ENCODE results near the gene GPC4. TPM values are rescaled to one million over a fixed set of nuclear protein-coding genes. Genes with fewer than 3 reads are reported as not detected.

Gene GPC4
- total and polyA plus RNA-seq, 9 of the 15 experiments (the other 6 are each of a cell fraction or from before 2014, with no cell fraction given) = 0.11 TPM; not detected in 8

DNA sequence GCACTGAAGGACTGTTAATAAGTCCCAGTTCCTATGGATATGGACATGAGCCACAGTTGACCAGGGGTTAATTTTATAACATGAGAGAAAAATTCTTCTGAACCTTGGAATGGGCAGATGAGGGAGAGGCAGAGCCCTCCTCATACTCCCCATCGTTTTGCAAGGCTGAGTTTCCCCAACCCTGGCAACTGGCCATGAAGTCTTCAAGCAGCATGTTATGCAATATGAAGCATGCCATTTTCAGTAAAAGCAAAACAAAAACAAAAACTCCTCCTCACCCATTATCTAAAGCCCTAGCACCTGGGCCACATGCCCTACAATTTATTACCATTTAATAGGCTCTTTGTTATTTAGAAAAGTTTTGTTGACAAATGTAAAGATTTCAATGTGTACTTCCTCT, 64.5 kb downstream of the GPC4 start (continued):
- TF ChIP-seq, protein P1, sequence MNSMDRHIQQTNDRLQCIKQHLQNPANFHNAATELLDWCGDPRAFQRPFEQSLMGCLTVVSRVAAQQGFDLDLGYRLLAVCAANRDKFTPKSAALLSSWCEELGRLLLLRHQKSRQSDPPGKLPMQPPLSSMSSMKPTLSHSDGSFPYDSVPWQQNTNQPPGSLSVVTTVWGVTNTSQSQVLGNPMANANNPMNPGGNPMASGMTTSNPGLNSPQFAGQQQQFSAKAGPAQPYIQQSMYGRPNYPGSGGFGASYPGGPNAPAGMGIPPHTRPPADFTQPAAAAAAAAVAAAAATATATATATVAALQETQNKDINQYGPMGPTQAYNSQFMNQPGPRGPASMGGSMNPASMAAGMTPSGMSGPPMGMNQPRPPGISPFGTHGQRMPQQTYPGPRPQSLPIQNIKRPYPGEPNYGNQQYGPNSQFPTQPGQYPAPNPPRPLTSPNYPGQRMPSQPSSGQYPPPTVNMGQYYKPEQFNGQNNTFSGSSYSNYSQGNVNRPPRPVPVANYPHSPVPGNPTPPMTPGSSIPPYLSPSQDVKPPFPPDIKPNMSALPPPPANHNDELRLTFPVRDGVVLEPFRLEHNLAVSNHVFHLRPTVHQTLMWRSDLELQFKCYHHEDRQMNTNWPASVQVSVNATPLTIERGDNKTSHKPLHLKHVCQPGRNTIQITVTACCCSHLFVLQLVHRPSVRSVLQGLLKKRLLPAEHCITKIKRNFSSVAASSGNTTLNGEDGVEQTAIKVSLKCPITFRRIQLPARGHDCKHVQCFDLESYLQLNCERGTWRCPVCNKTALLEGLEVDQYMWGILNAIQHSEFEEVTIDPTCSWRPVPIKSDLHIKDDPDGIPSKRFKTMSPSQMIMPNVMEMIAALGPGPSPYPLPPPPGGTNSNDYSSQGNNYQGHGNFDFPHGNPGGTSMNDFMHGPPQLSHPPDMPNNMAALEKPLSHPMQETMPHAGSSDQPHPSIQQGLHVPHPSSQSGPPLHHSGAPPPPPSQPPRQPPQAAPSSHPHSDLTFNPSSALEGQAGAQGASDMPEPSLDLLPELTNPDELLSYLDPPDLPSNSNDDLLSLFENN (IDR thresholded peaks at IDR 0.05; ENCODE audit: low read depth in 2 of 2, low read length in 2 of 2) = no peak

DNA sequence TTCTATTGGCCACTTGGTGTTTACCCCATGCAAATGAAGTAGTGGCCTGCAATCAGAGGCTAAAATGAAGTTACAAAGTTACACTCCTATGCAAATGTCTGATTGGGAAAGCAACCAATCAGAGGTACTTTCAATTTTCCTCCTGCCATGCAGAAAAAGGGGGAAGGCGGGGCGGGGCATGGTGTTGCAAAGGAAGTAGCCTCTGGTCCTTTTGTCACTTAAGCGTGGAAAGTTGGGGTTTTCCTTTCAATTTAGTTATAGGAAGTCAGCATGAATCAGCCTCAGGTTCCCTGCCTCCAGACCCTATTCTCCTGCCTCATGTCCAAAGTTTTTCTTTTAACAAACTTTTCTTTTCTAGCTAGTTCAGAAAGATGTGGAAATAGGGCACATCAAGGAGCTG, 69.3 kb downstream of the GPC4 start:
- H3K27me3 ChIP-seq (ENCODE audit: control insufficient read depth in 2 of 2, insufficient read depth in 2 of 2, low read length in 2 of 2) = no peaks in the 10 kb centered on the region
- no peak overlapping the region for H3K4me2 ChIP-seq (ENCODE audit: insufficient read depth, low read length)
- no peak for DNase-seq (ENCODE audit: extremely low read depth in 1 of 4, low spot score in 3 of 4)
- H3K9ac ChIP-seq (ENCODE audit: insufficient read depth in 1 of 2, low read depth in 2 of 2, low read length in 2 of 2) = no peak overlapping the region
- H3K9me1 ChIP-seq (ENCODE audit: control insufficient read depth, insufficient read depth, low read length) = no peaks in the 10 kb centered on the region
- H3K9me3 ChIP-seq (replicated peaks; ENCODE audit: control insufficient read depth, insufficient read depth, low read depth, low read length) = no peaks in the 10 kb centered on the region
- H2AFZ ChIP-seq (ENCODE audit: low read depth, low read length) = no peak overlapping the region
- no peaks in the 10 kb centered on the region for H3K4me1 ChIP-seq (replicated peaks in 1 of 2; ENCODE audit: control insufficient read depth in 2 of 2, insufficient read depth in 2 of 2, low read length in 2 of 2)
- no peaks in the 10 kb centered on the region for H3K79me2 ChIP-seq (ENCODE audit: control insufficient read depth, insufficient read depth, low read length)
- no peak overlapping the region for H3K27ac ChIP-seq (ENCODE audit: extremely low read depth, low read depth, low read length)
- no peaks in the 10 kb centered on the region for H4K20me1 ChIP-seq (replicated peaks; ENCODE audit: control insufficient read depth, insufficient read depth, low read length)
- intact Hi-C loops (cut with micrococcal nuclease) = no loop called here
- in situ Hi-C loops (cut with MboI) = no loop called here
- no peaks in the 10 kb centered on the region for H3K36me3 ChIP-seq (ENCODE audit: control insufficient read depth, insufficient read depth, low read length)
- WGBS (ENCODE audit: insufficient coverage, low coverage, missing lambda C conversion rate) = no CpG with 5 or more reads among the region's 3 CpGs
- FAIRE-seq = no peak
- BruUV-seq (replicated peaks) = no TSS peak
- POLR2A ChIA-PET = no interaction called here
- no peak for ATAC-seq
- no peak overlapping the region for H3K4me3 ChIP-seq
- CTCF ChIA-PET (ENCODE audit: low intra/inter-chr PET ratio) = no interaction called here
- TF ChIP-seq ZNF175 (CRISPR knock-in tag; IDR thresholded peaks at IDR 0.05; ENCODE audit: low read depth) (no peak), RBM39 (optimal IDR thresholded peaks at IDR 0.05; ENCODE audit: low read depth, low read length) (no peak), ZNF431 (CRISPR knock-in tag; IDR thresholded peaks at IDR 0.05) (no peak), ARID2 (IDR thresholded peaks at IDR 0.05) (no peak), SREBF2 (CRISPR knock-in tag; IDR thresholded peaks at IDR 0.05) (no peak), NCOA6 (IDR thresholded peaks at IDR 0.05) (no peak), CEBPB (tag; IDR thresholded peaks at IDR 0.05) (no peak)
- TF ChIP-seq, protein P2, sequence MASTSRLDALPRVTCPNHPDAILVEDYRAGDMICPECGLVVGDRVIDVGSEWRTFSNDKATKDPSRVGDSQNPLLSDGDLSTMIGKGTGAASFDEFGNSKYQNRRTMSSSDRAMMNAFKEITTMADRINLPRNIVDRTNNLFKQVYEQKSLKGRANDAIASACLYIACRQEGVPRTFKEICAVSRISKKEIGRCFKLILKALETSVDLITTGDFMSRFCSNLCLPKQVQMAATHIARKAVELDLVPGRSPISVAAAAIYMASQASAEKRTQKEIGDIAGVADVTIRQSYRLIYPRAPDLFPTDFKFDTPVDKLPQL (IDR thresholded peaks at IDR 0.05; ENCODE audit: extremely low read depth, insufficient read length) = no peak
- TF ChIP-seq, protein P3, sequence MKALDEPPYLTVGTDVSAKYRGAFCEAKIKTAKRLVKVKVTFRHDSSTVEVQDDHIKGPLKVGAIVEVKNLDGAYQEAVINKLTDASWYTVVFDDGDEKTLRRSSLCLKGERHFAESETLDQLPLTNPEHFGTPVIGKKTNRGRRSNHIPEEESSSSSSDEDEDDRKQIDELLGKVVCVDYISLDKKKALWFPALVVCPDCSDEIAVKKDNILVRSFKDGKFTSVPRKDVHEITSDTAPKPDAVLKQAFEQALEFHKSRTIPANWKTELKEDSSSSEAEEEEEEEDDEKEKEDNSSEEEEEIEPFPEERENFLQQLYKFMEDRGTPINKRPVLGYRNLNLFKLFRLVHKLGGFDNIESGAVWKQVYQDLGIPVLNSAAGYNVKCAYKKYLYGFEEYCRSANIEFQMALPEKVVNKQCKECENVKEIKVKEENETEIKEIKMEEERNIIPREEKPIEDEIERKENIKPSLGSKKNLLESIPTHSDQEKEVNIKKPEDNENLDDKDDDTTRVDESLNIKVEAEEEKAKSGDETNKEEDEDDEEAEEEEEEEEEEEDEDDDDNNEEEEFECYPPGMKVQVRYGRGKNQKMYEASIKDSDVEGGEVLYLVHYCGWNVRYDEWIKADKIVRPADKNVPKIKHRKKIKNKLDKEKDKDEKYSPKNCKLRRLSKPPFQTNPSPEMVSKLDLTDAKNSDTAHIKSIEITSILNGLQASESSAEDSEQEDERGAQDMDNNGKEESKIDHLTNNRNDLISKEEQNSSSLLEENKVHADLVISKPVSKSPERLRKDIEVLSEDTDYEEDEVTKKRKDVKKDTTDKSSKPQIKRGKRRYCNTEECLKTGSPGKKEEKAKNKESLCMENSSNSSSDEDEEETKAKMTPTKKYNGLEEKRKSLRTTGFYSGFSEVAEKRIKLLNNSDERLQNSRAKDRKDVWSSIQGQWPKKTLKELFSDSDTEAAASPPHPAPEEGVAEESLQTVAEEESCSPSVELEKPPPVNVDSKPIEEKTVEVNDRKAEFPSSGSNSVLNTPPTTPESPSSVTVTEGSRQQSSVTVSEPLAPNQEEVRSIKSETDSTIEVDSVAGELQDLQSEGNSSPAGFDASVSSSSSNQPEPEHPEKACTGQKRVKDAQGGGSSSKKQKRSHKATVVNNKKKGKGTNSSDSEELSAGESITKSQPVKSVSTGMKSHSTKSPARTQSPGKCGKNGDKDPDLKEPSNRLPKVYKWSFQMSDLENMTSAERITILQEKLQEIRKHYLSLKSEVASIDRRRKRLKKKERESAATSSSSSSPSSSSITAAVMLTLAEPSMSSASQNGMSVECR (CRISPR knock-in tag; IDR thresholded peaks at IDR 0.05) = no peak
- TF ChIP-seq, protein P4, sequence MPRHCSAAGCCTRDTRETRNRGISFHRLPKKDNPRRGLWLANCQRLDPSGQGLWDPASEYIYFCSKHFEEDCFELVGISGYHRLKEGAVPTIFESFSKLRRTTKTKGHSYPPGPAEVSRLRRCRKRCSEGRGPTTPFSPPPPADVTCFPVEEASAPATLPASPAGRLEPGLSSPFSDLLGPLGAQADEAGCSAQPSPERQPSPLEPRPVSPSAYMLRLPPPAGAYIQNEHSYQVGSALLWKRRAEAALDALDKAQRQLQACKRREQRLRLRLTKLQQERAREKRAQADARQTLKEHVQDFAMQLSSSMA (CRISPR knock-in tag; IDR thresholded peaks at IDR 0.05) = no peak

All from K562 (cell line).